HG03378 (cell line): ENCODE results near the gene GABBR2.

Experiments used
- ATAC-seq: cut with Tn5 transposase; IDR thresholded peaks from one replicate; pipeline ENCODE4 v1.9.1; 2021; ENCODE audit warnings: mild to moderate bottlenecking, moderate library complexity; ENCODE audit not compliant: unreplicated experiment

The GABBR2 gene

GRCh38 chr9:98333703-98334582 is 374.8 kb downstream of the GABBR2 start:
- no peak for ATAC-seq

- no peak for ATAC-seq
Measured at GRCh38 chr9:98332405-98332831, 376.3 kb downstream of the GABBR2 start.

GRCh38 chr9:98331536-98332259 is 377.0 kb downstream of the GABBR2 start:
- no peak for ATAC-seq

- no peak for ATAC-seq
Measured at GRCh38 chr9:98330831-98331230, 377.9 kb downstream of the GABBR2 start.

GRCh38 chr9:98329904-98330303 is 378.8 kb downstream of the GABBR2 start:
- ATAC-seq, result no peak

GRCh38 chr9:98329281-98329680 is 379.5 kb downstream of the GABBR2 start:
- ATAC-seq, result no peak

- ATAC-seq, result no peak
Measured at GRCh38 chr9:98328770-98329169, 380.0 kb downstream of the GABBR2 start.

- no peak for ATAC-seq
Measured at GRCh38 chr9:98328141-98328540, 380.6 kb downstream of the GABBR2 start.

GRCh38 chr9:98327249-98327561 is 381.5 kb downstream of the GABBR2 start:
- no peak for ATAC-seq

- no peak for ATAC-seq
Measured at GRCh38 chr9:98326459-98327248, 382.1 kb downstream of the GABBR2 start.

GRCh38 chr9:98324801-98325200 is 383.9 kb downstream of the GABBR2 start:
- ATAC-seq, result no peak

GRCh38 chr9:98323831-98324135 is 385.0 kb downstream of the GABBR2 start:
- no peak for ATAC-seq

GRCh38 chr9:98323051-98323830 is 385.5 kb downstream of the GABBR2 start:
- no peak for ATAC-seq

GRCh38 chr9:98321269-98321668 is 387.5 kb downstream of the GABBR2 start:
- no peak for ATAC-seq

GRCh38 chr9:98318834-98319478 is 389.8 kb downstream of the GABBR2 start:
- ATAC-seq, result no peak

GRCh38 chr9:98318041-98318790 is 390.5 kb downstream of the GABBR2 start:
- no peak for ATAC-seq

- ATAC-seq, result no peak
Measured at GRCh38 chr9:98317134-98317857, 391.4 kb downstream of the GABBR2 start.

GRCh38 chr9:98316445-98317133 is 392.1 kb downstream of the GABBR2 start:
- ATAC-seq, result no peak
